GM23248 (cell line): ENCODE data around the gene CYB5A. TPM values are rescaled to one million over a fixed set of nuclear protein-coding genes. Genes with fewer than 3 reads are reported as not detected.

ENCODE experiments used
- DNase-seq: peaks from one replicate; pipeline ENCODE4 v3.0.0-alpha.2; 2015
- H2AFZ ChIP-seq: fragments of 200-600 bp; sonication (generic); 2 replicates; pipeline ENCODE4 v1.6.1; 2016; ENCODE audit warnings: antibody characterized with exemption
- H3F3A ChIP-seq: fragments of 200-600 bp; sonication (generic); 2 replicates; pipeline ENCODE4 v1.6.1; 2016; ENCODE audit warnings: mild to moderate bottlenecking, antibody characterized with exemption, mixed run types; ENCODE audit not compliant: insufficient read depth
- H3K27ac ChIP-seq: fragments of 200-600 bp; sonication (generic); 2 replicates; pipeline ENCODE4 v1.5.1; 2016; ENCODE audit warnings: mild to moderate bottlenecking
- H3K27me3 ChIP-seq: fragments of 200-600 bp; sonication (generic); replicated peaks from 2 replicates; pipeline ENCODE4 v1.6.1; 2016; ENCODE audit warnings: mild to moderate bottlenecking; ENCODE audit not compliant: insufficient read depth
- H3K36me3 ChIP-seq: fragments of 200-600 bp; sonication (generic); 2 replicates; pipeline ENCODE4 v1.6.1; 2016; ENCODE audit warnings: low read depth, mild to moderate bottlenecking
- H3K4me1 ChIP-seq: fragments of 200-600 bp; sonication (generic); 2 replicates; pipeline ENCODE4 v1.6.1; 2016; ENCODE audit warnings: mild to moderate bottlenecking; ENCODE audit not compliant: insufficient read depth
- H3K4me2 ChIP-seq: fragments of 200-600 bp; sonication (generic); one replicate; pipeline ENCODE4 v1.6.1; 2016; ENCODE audit warnings: mild to moderate bottlenecking; ENCODE audit not compliant: unreplicated experiment
- H3K4me3 ChIP-seq: fragments of 200-600 bp; sonication (generic); 2 replicates; pipeline ENCODE4 v1.5.1; 2016; ENCODE audit warnings: mild to moderate bottlenecking
- H3K79me2 ChIP-seq: fragments of 200-600 bp; sonication (generic); 2 replicates; pipeline ENCODE4 v1.6.1; 2016; ENCODE audit warnings: mild to moderate bottlenecking; ENCODE audit not compliant: insufficient read depth
- H3K9ac ChIP-seq: fragments of 200-600 bp; sonication (generic); 2 replicates; pipeline ENCODE4 v1.6.1; 2016; ENCODE audit warnings: mild to moderate bottlenecking
- H3K9me2 ChIP-seq: fragments of 200-600 bp; sonication (generic); 2 replicates; pipeline ENCODE4 v1.6.1; 2016; ENCODE audit warnings: mixed run types, mild to moderate bottlenecking, moderate library complexity; ENCODE audit not compliant: insufficient read depth
- H3K9me3 ChIP-seq: fragments of 200-600 bp; sonication (generic); one replicate; pipeline ENCODE4 v1.6.1; 2017; ENCODE audit warnings: low read depth
- H4K20me1 ChIP-seq: fragments of 200-600 bp; sonication (generic); 2 replicates; pipeline ENCODE4 v1.6.0; 2016; ENCODE audit not compliant: insufficient read depth
- EZH2 ChIP-seq: fragments of 200-600 bp; sonication (generic); IDR thresholded peaks from 2 replicates; pipeline ENCODE4 v1.6.1; 2018; ENCODE audit warnings: antibody characterized with exemption, mild to moderate bottlenecking; ENCODE audit not compliant: insufficient read depth, poor library complexity, severe bottlenecking
- EZH2phosphoT487 ChIP-seq: fragments of 200-600 bp; sonication (generic); IDR thresholded peaks from 2 replicates; pipeline ENCODE4 v1.6.1; 2018; ENCODE audit warnings: antibody characterized with exemption, moderate library complexity, mild to moderate bottlenecking, low read depth; ENCODE audit not compliant: insufficient read depth
- WGBS, 2 experiments: methylation state at CpG; one replicate each; pipeline ENCODE4 v1.1.6; 2015 to 2017; ENCODE audit warnings: low lambda C conversion rate in 2 of 2, low coverage in 1 of 2; ENCODE audit errors: missing lambda C conversion rate in 2 of 2; 5-methylcytosine and 5-hydroxymethylcytosine counted together
- in situ Hi-C: fragments of 300-500 bp; cut with MboI; formaldehyde crosslinking; loops from 2 replicates; pipeline ENCODE4 v1.15.0; 2020
- polyA plus RNA-seq: library from polyadenylated mRNA; unstranded; fragments of >200 nt; fragmentation: Nextera tagmentation; extraction: Ambion mirVana; gene quantifications from 2 replicates; pipeline ENCODE4 v1.2.1, GENCODE V29; 2016
- total RNA-seq: library from RNA; depleted of rRNA; stranded (reverse); fragments of >200 nt; shearing (Covaris generic); gene quantifications from 2 replicates; pipeline ENCODE4 v1.2.3, GENCODE V29; 2014

CYB5A gene
- total and polyA plus RNA-seq, 2 experiments from 2014 or later: 55.0 to 117 TPM

GRCh38 chr18:74230922-74231714 lies 60.6 kb downstream of the CYB5A start:
- Histone ChIP-seq H4K20me1 (no peaks in the 10 kb centered on the region), H3F3A (peaks cover 20% of the 10 kb centered on the region), H3K4me3 (no peak overlapping the region), H2AFZ (no peak overlapping the region), H3K9ac (no peak overlapping the region), H3K9me2 (no peaks in the 10 kb centered on the region), H3K9me3 (no peaks in the 10 kb centered on the region), H3K79me2 (no peaks in the 10 kb centered on the region), H3K4me1 (peaks cover 13% of the 10 kb centered on the region), H3K4me2 (no peak overlapping the region), H3K36me3 (no peaks in the 10 kb centered on the region), H3K27ac (no peak overlapping the region), H3K27me3 (no peaks in the 10 kb centered on the region)
- no peak for TF ChIP-seq EZH2phosphoT487
- no peak for TF ChIP-seq EZH2
- 70 to 75% methylated on average over 7 of the region's 7 CpGs for WGBS, 2 experiments
- in situ Hi-C loops: no loop called here
- DNase-seq: no peak

- WGBS, 2 experiments: 81 to 83% methylated on average over 10 of the region's 10 CpGs
- Histone ChIP-seq H3K9me2 (no peaks in the 10 kb centered on the region), H3K9me3 (no peaks in the 10 kb centered on the region), H4K20me1 (no peaks in the 10 kb centered on the region), H3K27ac (no peak overlapping the region), H2AFZ (no peak overlapping the region), H3K79me2 (no peaks in the 10 kb centered on the region), H3K36me3 (no peaks in the 10 kb centered on the region), H3K4me2 (no peak overlapping the region), H3K27me3 (no peaks in the 10 kb centered on the region), H3K4me3 (no peak overlapping the region), H3K4me1 (peaks cover 10% of the 10 kb centered on the region), H3F3A (peaks cover 9% of the 10 kb centered on the region), H3K9ac (no peak overlapping the region)
- in situ Hi-C loops: no loop called here
- TF ChIP-seq EZH2phosphoT487: no peak
- no peak for TF ChIP-seq EZH2
- no peak for DNase-seq
Observed at GRCh38 chr18:74229891-74230290, 61.9 kb downstream of the CYB5A start.

GRCh38 chr18:74229005-74229404 lies 62.8 kb downstream of the CYB5A start:
- Histone ChIP-seq H3K36me3 (no peaks in the 10 kb centered on the region), H3K27ac (no peak overlapping the region), H3K9me2 (no peaks in the 10 kb centered on the region), H3K27me3 (no peaks in the 10 kb centered on the region), H3K9me3 (no peaks in the 10 kb centered on the region), H3K79me2 (no peaks in the 10 kb centered on the region), H3K9ac (no peak overlapping the region), H3K4me2 (no peak overlapping the region), H3K4me3 (no peak overlapping the region), H4K20me1 (no peaks in the 10 kb centered on the region), H3K4me1 (peaks cover 2% of the 10 kb centered on the region; the same call in 1 of the 2 replicates), H2AFZ (no peak overlapping the region), H3F3A (peaks cover under 1% of the 10 kb centered on the region; the same call in 1 of the 2 replicates)
- WGBS, 2 experiments: 71 to 73% methylated on average over 3 of the region's 3 CpGs
- TF ChIP-seq EZH2: no peak
- TF ChIP-seq EZH2phosphoT487: no peak
- in situ Hi-C loops: no loop called here
- no peak for DNase-seq

- 65 to 67% methylated on average over 5 of the region's 5 CpGs for WGBS, 2 experiments
- no peak overlapping the region for H2AFZ ChIP-seq
- H4K20me1 ChIP-seq: no peaks in the 10 kb centered on the region
- no peak overlapping the region for H3K4me3 ChIP-seq
- H3K9me2 ChIP-seq: no peaks in the 10 kb centered on the region
- H3K4me1 ChIP-seq: no peaks in the 10 kb centered on the region
- no peaks in the 10 kb centered on the region for H3F3A ChIP-seq
- no peaks in the 10 kb centered on the region for H3K9me3 ChIP-seq
- H3K79me2 ChIP-seq: no peaks in the 10 kb centered on the region
- TF ChIP-seq EZH2: no peak
- no peak for TF ChIP-seq EZH2phosphoT487
- no peak overlapping the region for H3K27ac ChIP-seq
- no peak overlapping the region for H3K4me2 ChIP-seq
- H3K27me3 ChIP-seq: peaks cover 4% of the 10 kb centered on the region; the same call in 1 of the 2 replicates
- in situ Hi-C loops: no loop called here
- DNase-seq: no peak
- no peak overlapping the region for H3K9ac ChIP-seq
- H3K36me3 ChIP-seq: no peaks in the 10 kb centered on the region
Observed at GRCh38 chr18:74228312-74228711, 63.5 kb downstream of the CYB5A start.
